ENCODE data around the gene POFUT1. TPM values are rescaled to one million over a fixed set of nuclear protein-coding genes. Genes with fewer than 3 reads are reported as not detected.

POFUT1 gene
- total RNA-seq, 1 donor from 2014 or later = 60.6 TPM

- Histone ChIP-seq H3K27me3 (ENCODE audit: insufficient read depth, low read length) (no peaks in the 10 kb centered on the region), H3K4me2 (ENCODE audit: low read length) (no peak overlapping the region), H3K27ac (ENCODE audit: low read depth, low read length) (no peak overlapping the region), H3K79me2 (ENCODE audit: insufficient read depth, low read length) (no peaks in the 10 kb centered on the region), H3K9ac (ENCODE audit: low read length) (no peak overlapping the region), H4K20me1 (ENCODE audit: insufficient read depth, low read length) (no peaks in the 10 kb centered on the region), H3K9me3 (ENCODE audit: insufficient read depth, low read depth, low read length) (no peaks in the 10 kb centered on the region), H3K4me3 (ENCODE audit: insufficient read depth, low read depth, low read length) (no peak overlapping the region), H3K4me1 (ENCODE audit: insufficient read depth, low read length) (no peaks in the 10 kb centered on the region), H2AFZ (ENCODE audit: low read depth, low read length) (no peak overlapping the region), H3K36me3 (ENCODE audit: insufficient read depth, low read length) (peaks cover 26% of the 10 kb centered on the region)
- no peak for DNase-seq (ENCODE audit: low read depth)
- FAIRE-seq = no peak
- H3K9me3 Mint-ChIP-seq (ENCODE audit: unreplicated experiment) = no peaks in the 10 kb centered on the region
- H3K27me3 Mint-ChIP-seq (ENCODE audit: low read depth, unreplicated experiment) = no peaks in the 10 kb centered on the region
- no peak overlapping the region for H3K4me3 Mint-ChIP-seq (ENCODE audit: unreplicated experiment)
- no peaks in the 10 kb centered on the region for H3K4me1 Mint-ChIP-seq (ENCODE audit: low read depth, unreplicated experiment)
- TF ChIP-seq CTCF (IDR thresholded peaks at IDR 0.05; ENCODE audit: insufficient read depth, low read depth, low read length) (no peak), EZH2 (IDR thresholded peaks at IDR 0.05; ENCODE audit: insufficient read depth, low read length) (no peak)
- H3K36me3 Mint-ChIP-seq (ENCODE audit: low read depth, unreplicated experiment) = peaks cover 33% of the 10 kb centered on the region
- H3K27ac Mint-ChIP-seq (ENCODE audit: unreplicated experiment) = no peak overlapping the region
Measured at GRCh38 chr20:32162351-32162750, 45.3 kb upstream of the POFUT1 start.

- no peak for TF ChIP-seq EZH2 (IDR thresholded peaks at IDR 0.05; ENCODE audit: insufficient read depth, low read length)
- no peak for TF ChIP-seq CTCF (IDR thresholded peaks at IDR 0.05; ENCODE audit: insufficient read depth, low read depth, low read length)
- Histone ChIP-seq H3K27ac (ENCODE audit: low read depth, low read length) (no peak overlapping the region), H3K4me1 (ENCODE audit: insufficient read depth, low read length) (peaks cover 3% of the 10 kb centered on the region), H3K36me3 (ENCODE audit: insufficient read depth, low read length) (peaks cover 19% of the 10 kb centered on the region), H4K20me1 (ENCODE audit: insufficient read depth, low read length) (no peaks in the 10 kb centered on the region), H3K27me3 (ENCODE audit: insufficient read depth, low read length) (no peaks in the 10 kb centered on the region), H3K4me2 (ENCODE audit: low read length) (no peak overlapping the region), H3K4me3 (ENCODE audit: insufficient read depth, low read depth, low read length) (no peak overlapping the region), H3K9me3 (ENCODE audit: insufficient read depth, low read depth, low read length) (no peaks in the 10 kb centered on the region), H3K9ac (ENCODE audit: low read length) (no peak overlapping the region), H3K79me2 (ENCODE audit: insufficient read depth, low read length) (no peaks in the 10 kb centered on the region), H2AFZ (ENCODE audit: low read depth, low read length) (no peak overlapping the region)
- H3K27me3 Mint-ChIP-seq (ENCODE audit: low read depth, unreplicated experiment) = no peaks in the 10 kb centered on the region
- FAIRE-seq (no peak), DNase-seq (ENCODE audit: low read depth) (no peak)
- H3K27ac Mint-ChIP-seq (ENCODE audit: unreplicated experiment) = no peak overlapping the region
- H3K9me3 Mint-ChIP-seq (ENCODE audit: unreplicated experiment) = no peaks in the 10 kb centered on the region
- H3K36me3 Mint-ChIP-seq (ENCODE audit: low read depth, unreplicated experiment) = peaks cover 25% of the 10 kb centered on the region
- peaks cover 6% of the 10 kb centered on the region for H3K4me1 Mint-ChIP-seq (ENCODE audit: low read depth, unreplicated experiment)
- H3K4me3 Mint-ChIP-seq (ENCODE audit: unreplicated experiment) = no peak overlapping the region
Measured at GRCh38 chr20:32163951-32164350, 43.7 kb upstream of the POFUT1 start.

GRCh38 chr20:32164984-32165735 is 42.5 kb upstream of the POFUT1 start:
- H3K79me2 ChIP-seq (ENCODE audit: insufficient read depth, low read length) = no peaks in the 10 kb centered on the region
- Mint-ChIP-seq H3K27ac (ENCODE audit: unreplicated experiment) (no peak overlapping the region), H3K9me3 (ENCODE audit: unreplicated experiment) (no peaks in the 10 kb centered on the region), H3K4me1 (ENCODE audit: low read depth, unreplicated experiment) (peaks cover 6% of the 10 kb centered on the region), H3K4me3 (ENCODE audit: unreplicated experiment) (no peak overlapping the region), H3K27me3 (ENCODE audit: low read depth, unreplicated experiment) (no peaks in the 10 kb centered on the region), H3K36me3 (ENCODE audit: low read depth, unreplicated experiment) (peaks cover 21% of the 10 kb centered on the region)
- H3K4me1 ChIP-seq (ENCODE audit: insufficient read depth, low read length) = peaks cover 3% of the 10 kb centered on the region
- H3K4me3 ChIP-seq (ENCODE audit: insufficient read depth, low read depth, low read length) = no peak overlapping the region
- TF ChIP-seq CTCF (IDR thresholded peaks at IDR 0.05; ENCODE audit: insufficient read depth, low read depth, low read length) = no peak
- TF ChIP-seq EZH2 (IDR thresholded peaks at IDR 0.05; ENCODE audit: insufficient read depth, low read length) = no peak
- H3K36me3 ChIP-seq (ENCODE audit: insufficient read depth, low read length) = peaks cover 14% of the 10 kb centered on the region
- no peak for FAIRE-seq
- H3K27ac ChIP-seq (ENCODE audit: low read depth, low read length) = no peak overlapping the region
- no peak overlapping the region for H3K4me2 ChIP-seq (ENCODE audit: low read length)
- no peak overlapping the region for H3K9ac ChIP-seq (ENCODE audit: low read length)
- H3K9me3 ChIP-seq (ENCODE audit: insufficient read depth, low read depth, low read length) = no peaks in the 10 kb centered on the region
- no peaks in the 10 kb centered on the region for H3K27me3 ChIP-seq (ENCODE audit: insufficient read depth, low read length)
- H4K20me1 ChIP-seq (ENCODE audit: insufficient read depth, low read length) = no peaks in the 10 kb centered on the region
- H2AFZ ChIP-seq (ENCODE audit: low read depth, low read length) = no peak overlapping the region
- no peak for DNase-seq (ENCODE audit: low read depth)

Measured in astrocyte (in vitro differentiated cells and primary cell).